ENCODE measurements around the gene CHST3.

- TF ChIP-seq, protein P1, sequence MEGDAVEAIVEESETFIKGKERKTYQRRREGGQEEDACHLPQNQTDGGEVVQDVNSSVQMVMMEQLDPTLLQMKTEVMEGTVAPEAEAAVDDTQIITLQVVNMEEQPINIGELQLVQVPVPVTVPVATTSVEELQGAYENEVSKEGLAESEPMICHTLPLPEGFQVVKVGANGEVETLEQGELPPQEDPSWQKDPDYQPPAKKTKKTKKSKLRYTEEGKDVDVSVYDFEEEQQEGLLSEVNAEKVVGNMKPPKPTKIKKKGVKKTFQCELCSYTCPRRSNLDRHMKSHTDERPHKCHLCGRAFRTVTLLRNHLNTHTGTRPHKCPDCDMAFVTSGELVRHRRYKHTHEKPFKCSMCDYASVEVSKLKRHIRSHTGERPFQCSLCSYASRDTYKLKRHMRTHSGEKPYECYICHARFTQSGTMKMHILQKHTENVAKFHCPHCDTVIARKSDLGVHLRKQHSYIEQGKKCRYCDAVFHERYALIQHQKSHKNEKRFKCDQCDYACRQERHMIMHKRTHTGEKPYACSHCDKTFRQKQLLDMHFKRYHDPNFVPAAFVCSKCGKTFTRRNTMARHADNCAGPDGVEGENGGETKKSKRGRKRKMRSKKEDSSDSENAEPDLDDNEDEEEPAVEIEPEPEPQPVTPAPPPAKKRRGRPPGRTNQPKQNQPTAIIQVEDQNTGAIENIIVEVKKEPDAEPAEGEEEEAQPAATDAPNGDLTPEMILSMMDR (IDR thresholded peaks at IDR 0.05), result no peak
- no peak for TF ChIP-seq POLR2A (IDR thresholded peaks at IDR 0.05)
- no peak for TF ChIP-seq EP300 (IDR thresholded peaks at IDR 0.05)
These were observed 14.9 kb downstream of the CHST3 start for GRCh38 chr10:71978988-71979691.

All from tibial nerve (tissue), 4 donors.